Thyroid gland (tissue), 4 donors: ENCODE measurements around the gene ANO6. TPM values are rescaled to one million over a fixed set of nuclear protein-coding genes. Genes with fewer than 3 reads are reported as not detected.

Experiments
- DNase-seq, 2 donors: peaks; one replicate each; pipeline ENCODE4 v3.0.0-alpha.2; 2019
- H3K27ac ChIP-seq, 3 donors: fragments of 200-600 bp; sonication (generic); 1 replicate in 2 of 3; 2 replicates in 1 of 3; pipeline ENCODE4 v1.5.1; 2016 to 2019; ENCODE audit warnings: mild to moderate bottlenecking in 1 of 3, moderate library complexity in 1 of 3
- H3K27me3 ChIP-seq: fragments of 200-600 bp; sonication (generic); one replicate; pipeline ENCODE4 v1.5.1; 2019
- H3K36me3 ChIP-seq, 2 donors: fragments of 200-600 bp; sonication (generic); one replicate each; pipeline ENCODE4 v1.5.1; 2016 to 2019
- H3K4me1 ChIP-seq, 2 donors: fragments of 200-600 bp; sonication (generic); one replicate each; pipeline ENCODE4 v1.5.1; 2017 to 2019
- H3K4me3 ChIP-seq, 3 donors: fragments of 200-600 bp; sonication (generic); replicated peaks in 1 of 3; 1 replicate in 2 of 3; 2 replicates in 1 of 3; pipeline ENCODE4 v1.5.1; 2016; ENCODE audit warnings: mild to moderate bottlenecking in 1 of 3
- H3K9me3 ChIP-seq: fragments of 200-600 bp; sonication (generic); one replicate; pipeline ENCODE4 v1.5.1; 2017
- POLR2A ChIP-seq, 2 donors: fragments of 450-650 bp; IDR thresholded peaks; one replicate each; pipeline ENCODE4 v1.6.1; 2017; ENCODE audit warnings: antibody characterized with exemption in 2 of 2, mild to moderate bottlenecking in 2 of 2, moderate library complexity in 1 of 2
- WGBS, 2 donors: methylation state at CpG; one replicate each; pipeline ENCODE4 v1.1.5; 2017; 5-methylcytosine and 5-hydroxymethylcytosine counted together
- intact Hi-C: fragments of 100-400 bp; cut with DNase I; formaldehyde crosslinking; loops from one replicate; pipeline ENCODE4 v1.15.1; 2023
- total RNA-seq, 4 donors: library from RNA; depleted of rRNA; stranded (reverse); fragments of >200 nt; gene quantifications; one replicate each; pipeline ENCODE4 v1.2.3, GENCODE V29; 2016
- TF ChIP-seq, protein P1 (sequence below), 6 experiments: fragments of 200-600 bp in 3 of 6; fragments of 450-650 bp in 3 of 6; sonication (generic) in 3 of 6; IDR thresholded peaks; one replicate each; pipeline ENCODE4 v1.5.1; 2016 to 2019; ENCODE audit warnings: antibody characterized with exemption in 6 of 6, mild to moderate bottlenecking in 2 of 6, inconsistent platforms in 1 of 6, moderate library complexity in 1 of 6

The ANO6 gene
- total RNA-seq, 4 donors from 2014 or later: 37.3 to 61.1 (median 48.1) TPM

DNA sequence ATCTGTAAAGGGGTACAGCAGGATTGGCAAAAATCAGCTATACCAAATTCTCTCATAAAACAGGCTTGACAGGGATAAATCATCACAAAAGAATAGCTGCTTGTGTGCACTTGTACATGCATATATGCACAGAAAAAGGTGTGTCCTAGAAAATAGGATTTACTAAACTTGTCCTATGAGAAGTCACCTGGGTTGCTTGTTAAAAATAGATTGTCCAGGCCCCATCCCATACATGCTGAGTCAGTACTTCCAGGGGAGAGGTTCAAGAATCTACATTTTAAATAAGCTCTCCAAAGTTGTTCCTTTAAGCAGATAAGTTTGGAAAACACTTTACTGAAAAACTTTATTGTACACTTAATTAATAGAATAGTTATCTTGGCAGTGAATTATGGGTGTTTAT lies 123.1 kb downstream of the ANO6 start:
- H3K9me3 ChIP-seq: no peaks in the 10 kb centered on the region
- DNase-seq: no peak
- H3K27ac ChIP-seq: no peak overlapping the region
- TF ChIP-seq, protein P1, sequence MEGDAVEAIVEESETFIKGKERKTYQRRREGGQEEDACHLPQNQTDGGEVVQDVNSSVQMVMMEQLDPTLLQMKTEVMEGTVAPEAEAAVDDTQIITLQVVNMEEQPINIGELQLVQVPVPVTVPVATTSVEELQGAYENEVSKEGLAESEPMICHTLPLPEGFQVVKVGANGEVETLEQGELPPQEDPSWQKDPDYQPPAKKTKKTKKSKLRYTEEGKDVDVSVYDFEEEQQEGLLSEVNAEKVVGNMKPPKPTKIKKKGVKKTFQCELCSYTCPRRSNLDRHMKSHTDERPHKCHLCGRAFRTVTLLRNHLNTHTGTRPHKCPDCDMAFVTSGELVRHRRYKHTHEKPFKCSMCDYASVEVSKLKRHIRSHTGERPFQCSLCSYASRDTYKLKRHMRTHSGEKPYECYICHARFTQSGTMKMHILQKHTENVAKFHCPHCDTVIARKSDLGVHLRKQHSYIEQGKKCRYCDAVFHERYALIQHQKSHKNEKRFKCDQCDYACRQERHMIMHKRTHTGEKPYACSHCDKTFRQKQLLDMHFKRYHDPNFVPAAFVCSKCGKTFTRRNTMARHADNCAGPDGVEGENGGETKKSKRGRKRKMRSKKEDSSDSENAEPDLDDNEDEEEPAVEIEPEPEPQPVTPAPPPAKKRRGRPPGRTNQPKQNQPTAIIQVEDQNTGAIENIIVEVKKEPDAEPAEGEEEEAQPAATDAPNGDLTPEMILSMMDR (IDR thresholded peaks at IDR 0.05): no peak
- TF ChIP-seq POLR2A (IDR thresholded peaks at IDR 0.05): no peak
- intact Hi-C loops: no loop called here
- no peaks in the 10 kb centered on the region for H3K27me3 ChIP-seq
- H3K4me1 ChIP-seq: no peaks in the 10 kb centered on the region
- H3K36me3 ChIP-seq: no peaks in the 10 kb centered on the region
- no peak overlapping the region for H3K4me3 ChIP-seq

DNA sequence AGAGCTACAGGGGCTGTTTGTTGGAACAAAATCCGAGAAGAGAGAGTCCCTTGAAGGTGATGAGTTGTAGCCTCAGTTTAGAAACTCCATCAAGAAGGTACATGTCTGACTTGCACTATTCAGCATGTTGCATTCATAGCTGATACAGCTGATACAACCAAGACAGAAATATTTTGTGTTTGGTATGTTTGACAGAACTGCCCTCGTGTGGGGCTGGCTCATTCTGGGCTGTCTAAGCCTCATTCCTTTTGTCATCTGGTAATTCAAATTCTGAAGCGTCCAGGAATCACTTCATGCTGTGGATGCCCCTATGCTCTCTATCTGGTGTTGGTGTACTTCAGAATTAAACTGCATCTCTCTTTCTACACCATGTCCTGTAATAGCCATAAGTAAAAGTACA lies 126.3 kb downstream of the ANO6 start:
- Histone ChIP-seq H3K4me3 (no peak overlapping the region), H3K36me3 (no peaks in the 10 kb centered on the region), H3K4me1 (no peaks in the 10 kb centered on the region), H3K27me3 (no peaks in the 10 kb centered on the region), H3K27ac (no peak overlapping the region), H3K9me3 (no peaks in the 10 kb centered on the region)
- TF ChIP-seq, protein P1 (IDR thresholded peaks at IDR 0.05): no peak
- no peak for TF ChIP-seq POLR2A (IDR thresholded peaks at IDR 0.05)
- DNase-seq: no peak
- 92 to 95% methylated on average over 3 of the region's 3 CpGs for WGBS, 2 donors
- intact Hi-C loops: no loop called here

DNA sequence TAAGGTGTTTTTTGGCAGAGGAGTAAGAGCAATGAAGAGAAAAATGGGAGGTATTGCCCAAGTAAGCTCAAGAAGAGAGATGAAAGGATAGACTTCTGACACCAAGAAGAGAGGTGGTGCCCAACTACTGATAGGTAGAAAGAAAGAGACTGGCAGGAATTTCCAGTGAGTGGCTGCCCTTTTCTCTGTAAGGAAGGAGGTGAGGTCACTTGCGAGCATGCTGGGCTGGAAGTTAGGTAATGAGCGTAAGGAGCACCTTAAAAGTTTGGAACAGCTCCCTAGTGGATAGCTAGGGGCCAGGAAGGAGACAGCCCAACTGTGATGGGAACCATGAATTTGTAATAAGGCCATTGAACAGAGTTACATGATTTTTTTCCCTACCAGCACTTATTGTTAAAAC lies 127.0 kb downstream of the ANO6 start:
- WGBS, 2 donors: 97 to 98% methylated on average over 2 of the region's 2 CpGs
- no peaks in the 10 kb centered on the region for H3K4me1 ChIP-seq
- no peak for TF ChIP-seq POLR2A (IDR thresholded peaks at IDR 0.05)
- TF ChIP-seq, protein P1 (IDR thresholded peaks at IDR 0.05): no peak
- DNase-seq: no peak
- H3K9me3 ChIP-seq: no peaks in the 10 kb centered on the region
- intact Hi-C loops: no loop called here
- no peak overlapping the region for H3K4me3 ChIP-seq
- no peaks in the 10 kb centered on the region for H3K27me3 ChIP-seq
- H3K36me3 ChIP-seq: no peaks in the 10 kb centered on the region
- no peak overlapping the region for H3K27ac ChIP-seq

DNA sequence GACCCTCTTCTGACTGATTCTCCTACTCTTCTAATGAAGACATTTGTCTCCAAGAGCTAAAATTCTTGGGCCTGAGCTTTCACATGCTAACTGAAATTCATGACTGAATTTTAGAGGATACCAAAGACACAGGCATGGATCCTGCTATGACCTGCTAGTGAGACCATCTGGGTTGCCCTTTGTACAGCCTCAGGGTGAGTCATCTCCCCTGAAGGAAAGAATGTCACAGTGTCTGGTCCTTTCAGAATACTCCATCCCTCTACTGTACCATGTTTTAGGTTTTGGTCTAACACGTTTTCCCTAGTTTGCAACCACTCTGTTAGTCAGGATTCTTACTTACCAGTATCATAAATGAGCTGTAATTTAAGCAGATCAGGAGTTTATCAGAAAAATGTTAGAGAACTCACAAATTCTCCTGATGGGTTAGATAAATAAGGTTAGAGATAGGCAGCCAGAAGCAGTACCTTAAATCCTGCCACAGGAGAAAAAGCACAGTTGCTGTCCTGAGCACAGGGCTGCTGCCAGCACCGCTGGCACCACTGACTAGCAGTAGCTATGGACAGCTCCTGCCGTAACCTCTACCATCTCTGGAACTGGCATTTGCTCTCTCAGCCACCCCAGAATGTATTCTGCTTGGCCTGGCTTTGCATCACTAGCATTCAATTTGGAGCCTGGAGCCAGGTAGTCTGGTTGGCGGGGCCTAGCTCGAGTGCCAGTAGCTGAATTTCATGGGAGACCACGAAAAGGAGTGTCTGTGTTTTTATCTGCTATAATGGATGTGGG lies 127.6 kb downstream of the ANO6 start:
- H3K4me1 ChIP-seq: no peaks in the 10 kb centered on the region
- no peak for DNase-seq
- H3K36me3 ChIP-seq: no peaks in the 10 kb centered on the region
- intact Hi-C loops: no loop called here
- H3K9me3 ChIP-seq: no peaks in the 10 kb centered on the region
- H3K27ac ChIP-seq: no peak overlapping the region
- whole genome bisulfite sequencing, 2 donors: 95 to 96% methylated on average over 6 of the region's 6 CpGs
- H3K27me3 ChIP-seq: no peaks in the 10 kb centered on the region
- no peak for TF ChIP-seq POLR2A (IDR thresholded peaks at IDR 0.05)
- TF ChIP-seq, protein P1 (IDR thresholded peaks at IDR 0.05): no peak
- no peak overlapping the region for H3K4me3 ChIP-seq

DNA sequence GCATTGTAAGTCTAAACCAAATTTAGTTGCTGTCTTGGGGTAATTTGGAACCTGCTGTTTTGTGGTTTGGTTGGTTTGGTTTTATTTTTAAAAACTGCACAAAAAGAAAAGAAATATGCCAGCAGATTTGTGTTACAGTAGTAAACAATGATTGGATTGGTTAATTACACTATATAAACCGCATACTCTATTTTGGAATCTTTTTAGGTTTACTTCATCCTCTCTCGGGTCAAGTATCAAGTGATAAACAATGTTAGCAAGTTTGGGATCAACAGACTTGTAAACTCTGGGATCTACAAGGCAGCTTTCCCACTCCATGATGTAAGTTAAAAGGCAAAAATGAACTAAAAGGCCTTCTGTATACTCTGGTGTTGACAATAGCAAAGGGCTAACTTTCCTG lies 132.4 kb downstream of the ANO6 start:
- TF ChIP-seq, protein P1 (IDR thresholded peaks at IDR 0.05): no peak
- TF ChIP-seq POLR2A (IDR thresholded peaks at IDR 0.05): no peak
- intact Hi-C loops: no loop called here
- no peak overlapping the region for H3K27ac ChIP-seq
- no peak for DNase-seq
- 90 to 95% methylated on average over 2 of the region's 2 CpGs for WGBS, 2 donors
- H3K36me3 ChIP-seq: peaks cover 0 to 6% of the 10 kb centered on the region in 2 donors
- H3K9me3 ChIP-seq: no peaks in the 10 kb centered on the region
- no peaks in the 10 kb centered on the region for H3K27me3 ChIP-seq
- no peaks in the 10 kb centered on the region for H3K4me1 ChIP-seq
- no peak overlapping the region for H3K4me3 ChIP-seq
